GM18517 (cell line): ENCODE results near the gene MOV10.
"Not testable (repeated sequence)": the region's sequence is repeated elsewhere in the genome, so short reads cannot be mapped to it uniquely, and the experiment has no call there.

ENCODE experiments used
- ATAC-seq: cut with Tn5 transposase; IDR thresholded peaks from one replicate; pipeline ENCODE4 v1.9.1; 2021; ENCODE audit warnings: mild to moderate bottlenecking, moderate library complexity; ENCODE audit not compliant: unreplicated experiment

The MOV10 gene

DNA sequence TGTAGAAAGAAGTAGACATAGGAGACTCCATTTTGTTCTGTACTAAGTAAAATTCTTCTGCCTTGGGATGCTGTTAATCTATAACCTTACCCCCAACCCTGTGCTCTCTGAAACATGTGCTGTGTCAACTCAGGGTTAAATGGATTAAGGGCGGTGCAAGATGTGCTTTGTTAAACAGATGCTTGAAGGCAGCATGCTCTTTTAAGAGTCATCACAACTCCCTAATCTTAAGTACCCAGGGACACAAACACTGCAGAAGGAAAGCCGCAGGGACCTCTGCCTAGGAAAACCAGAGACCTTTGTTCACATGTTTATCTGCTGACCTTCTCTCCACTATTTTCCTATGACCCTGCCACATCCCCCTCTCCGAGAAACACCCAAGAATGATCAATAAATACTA, 54.6 kb downstream of the MOV10 start:
- ATAC-seq = not testable (repeated sequence)

- no peak for ATAC-seq
Measured at GRCh38 chr1:112729909-112730308, 55.5 kb downstream of the MOV10 start.

- no peak for ATAC-seq
Measured at GRCh38 chr1:112731451-112731850, 57.0 kb downstream of the MOV10 start.

GRCh38 chr1:112735752-112736151, 61.3 kb downstream of the MOV10 start:
- ATAC-seq = no peak

DNA sequence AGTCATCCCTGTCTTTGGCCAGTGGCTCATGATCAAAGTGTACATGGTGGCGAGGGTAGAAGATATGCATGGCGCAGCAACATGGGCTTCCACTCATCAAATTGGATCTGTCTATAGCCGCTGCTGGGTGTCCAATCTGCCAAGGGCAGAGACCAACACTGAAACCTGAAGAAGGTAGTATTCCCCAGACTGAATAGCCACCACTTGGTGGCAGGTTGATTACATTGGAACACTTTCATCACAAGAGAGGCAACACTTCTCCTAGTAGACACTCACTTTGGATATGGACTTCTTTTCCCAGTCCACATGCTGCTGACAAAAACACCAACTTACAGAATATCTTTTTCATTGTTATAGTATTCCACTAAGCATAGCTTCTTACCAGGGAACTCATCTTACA, 63.1 kb downstream of the MOV10 start:
- ATAC-seq = no peak

DNA sequence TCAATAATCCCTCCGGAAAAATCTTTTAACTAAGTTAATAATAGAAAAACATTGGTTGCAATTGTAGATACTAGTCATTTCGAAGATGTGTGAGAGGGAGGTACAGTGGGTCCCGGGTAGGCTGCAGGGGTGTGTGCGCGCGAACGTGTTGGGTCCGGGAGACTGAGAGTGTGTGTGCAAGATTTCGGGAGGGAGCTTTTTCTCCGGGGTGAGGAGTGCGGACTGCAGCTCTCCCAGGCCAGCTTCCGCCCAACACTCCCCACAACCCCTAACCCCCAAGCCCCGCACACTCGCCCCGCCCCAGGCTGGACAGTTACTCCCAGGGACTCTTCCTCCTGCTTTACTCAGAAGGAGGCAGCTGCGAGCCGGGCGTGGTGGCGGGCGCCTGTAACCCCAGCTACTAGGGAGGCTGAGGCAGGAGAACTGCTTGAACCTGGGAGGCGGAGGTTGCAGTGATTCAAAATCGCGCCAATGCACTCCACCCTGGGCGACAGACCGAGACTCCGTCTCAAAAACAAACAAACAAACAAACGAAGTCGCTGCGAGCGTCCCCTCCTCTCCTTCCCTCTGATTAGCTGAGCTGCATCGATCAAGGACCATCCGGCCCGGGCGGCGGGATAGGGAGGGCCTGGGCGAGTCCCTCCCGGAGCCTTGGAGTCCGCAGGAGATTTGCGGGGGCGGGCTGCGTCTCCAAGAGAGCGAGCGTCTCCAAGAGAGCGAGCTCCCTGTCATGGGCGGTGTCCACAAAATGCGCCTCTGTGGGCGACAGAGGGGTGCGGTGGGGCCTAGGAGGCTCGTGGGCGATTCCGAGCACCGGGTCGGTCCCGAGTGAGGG, 68.9 kb downstream of the MOV10 start:
- no peak for ATAC-seq

DNA sequence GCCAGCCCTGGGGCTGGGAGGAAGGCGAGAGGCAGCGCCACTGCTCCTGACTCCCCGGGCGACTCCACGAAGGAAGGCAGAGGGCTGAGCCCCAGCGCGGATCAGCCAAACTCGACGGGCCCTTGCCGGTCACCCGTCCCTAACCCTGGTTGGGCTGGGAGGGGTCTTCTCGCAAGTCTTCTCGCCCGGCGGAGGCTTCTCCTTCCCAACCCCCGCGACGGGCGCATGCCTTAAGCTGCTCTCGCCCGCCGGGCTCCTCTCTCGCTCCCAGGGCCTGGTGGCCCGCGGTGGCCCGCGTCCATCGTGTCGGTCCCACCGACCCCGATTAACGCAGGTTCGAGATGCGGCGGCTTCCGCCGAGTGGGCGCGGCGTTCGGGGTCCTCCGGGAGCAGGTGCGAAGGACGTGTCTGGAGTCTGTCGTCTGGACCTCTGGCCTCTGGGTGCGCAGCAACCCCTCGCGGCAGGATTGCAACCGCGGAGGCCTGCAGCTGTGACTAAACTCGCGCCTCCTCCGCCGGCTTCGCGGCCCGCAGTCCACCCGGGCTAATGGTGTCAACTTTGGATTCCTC, 69.6 kb downstream of the MOV10 start:
- ATAC-seq = no peak

- ATAC-seq = no peak
Measured at GRCh38 chr1:112748396-112748795, 73.9 kb downstream of the MOV10 start.
